Activated CD4-positive, alpha-beta T cell treated with anti-CD3 and anti-CD28 coated beads, Interleukin-2, amount 50 U/mL, for 48 hours (primary cell): ENCODE measurements around the gene MYO1E.

ENCODE experiments used
- DNase-seq, 2 experiments: peaks; one replicate each; pipeline ENCODE4 v3.0.0-alpha.2; 2020

Gene MYO1E

GRCh38 chr15:59258317-59258716 lies 114.4 kb downstream of the MYO1E start:
- no peak for DNase-seq

GRCh38 chr15:59257140-59257539 lies 115.5 kb downstream of the MYO1E start:
- DNase-seq: no peak

- no peak for DNase-seq
These were observed 116.2 kb downstream of the MYO1E start for GRCh38 chr15:59256482-59256881.

GRCh38 chr15:59255680-59256336 lies 116.9 kb downstream of the MYO1E start:
- DNase-seq: peak in 1 of 2 experiments; percentile 19

- DNase-seq: no peak
These were observed 120.5 kb downstream of the MYO1E start for GRCh38 chr15:59252137-59252536.

- DNase-seq: no peak
These were observed 121.4 kb downstream of the MYO1E start for GRCh38 chr15:59251001-59251845.

- no peak for DNase-seq
These were observed 122.4 kb downstream of the MYO1E start for GRCh38 chr15:59250249-59250648.

- no peak for DNase-seq
These were observed 122.9 kb downstream of the MYO1E start for GRCh38 chr15:59249816-59250215.

GRCh38 chr15:59247364-59247763 lies 125.3 kb downstream of the MYO1E start:
- peak; percentile 29 to 59 for DNase-seq

GRCh38 chr15:59245559-59245958 lies 127.1 kb downstream of the MYO1E start:
- no peak for DNase-seq

GRCh38 chr15:59244337-59244736 lies 128.3 kb downstream of the MYO1E start:
- no peak for DNase-seq

- no peak for DNase-seq
These were observed 129.0 kb downstream of the MYO1E start for GRCh38 chr15:59243622-59244021.

- DNase-seq: no peak
These were observed 130.0 kb downstream of the MYO1E start for GRCh38 chr15:59242649-59243048.

GRCh38 chr15:59240036-59240435 lies 132.6 kb downstream of the MYO1E start:
- no peak for DNase-seq

GRCh38 chr15:59237924-59238331 lies 134.7 kb downstream of the MYO1E start:
- no peak for DNase-seq

GRCh38 chr15:59237119-59237855 lies 135.4 kb downstream of the MYO1E start:
- no peak for DNase-seq

GRCh38 chr15:59236394-59236793 lies 136.3 kb downstream of the MYO1E start:
- no peak for DNase-seq

GRCh38 chr15:59232476-59232875 lies 140.2 kb downstream of the MYO1E start:
- no peak for DNase-seq

- DNase-seq: no peak
These were observed 142.1 kb downstream of the MYO1E start for GRCh38 chr15:59230531-59231055.

- DNase-seq: no peak
These were observed 143.2 kb downstream of the MYO1E start for GRCh38 chr15:59229453-59229852.

GRCh38 chr15:59229015-59229414 lies 143.7 kb downstream of the MYO1E start:
- DNase-seq: no peak

GRCh38 chr15:59227021-59227420 lies 145.7 kb downstream of the MYO1E start:
- DNase-seq: no peak

- DNase-seq: no peak
These were observed 148.2 kb downstream of the MYO1E start for GRCh38 chr15:59224474-59224873.
